ENCODE data around the gene GPNMB. TPM values are rescaled to one million over a fixed set of nuclear protein-coding genes. Genes with fewer than 3 reads are reported as not detected.
A peak's percentile ranks its signal among the peaks of the same experiment; 100 is the strongest.

The GPNMB gene
- total and polyA plus RNA-seq, 2 of the 13 experiments (the other 11 are each of a cell fraction or from before 2014, with no cell fraction given): 1.1 to 1.6 TPM

DNA sequence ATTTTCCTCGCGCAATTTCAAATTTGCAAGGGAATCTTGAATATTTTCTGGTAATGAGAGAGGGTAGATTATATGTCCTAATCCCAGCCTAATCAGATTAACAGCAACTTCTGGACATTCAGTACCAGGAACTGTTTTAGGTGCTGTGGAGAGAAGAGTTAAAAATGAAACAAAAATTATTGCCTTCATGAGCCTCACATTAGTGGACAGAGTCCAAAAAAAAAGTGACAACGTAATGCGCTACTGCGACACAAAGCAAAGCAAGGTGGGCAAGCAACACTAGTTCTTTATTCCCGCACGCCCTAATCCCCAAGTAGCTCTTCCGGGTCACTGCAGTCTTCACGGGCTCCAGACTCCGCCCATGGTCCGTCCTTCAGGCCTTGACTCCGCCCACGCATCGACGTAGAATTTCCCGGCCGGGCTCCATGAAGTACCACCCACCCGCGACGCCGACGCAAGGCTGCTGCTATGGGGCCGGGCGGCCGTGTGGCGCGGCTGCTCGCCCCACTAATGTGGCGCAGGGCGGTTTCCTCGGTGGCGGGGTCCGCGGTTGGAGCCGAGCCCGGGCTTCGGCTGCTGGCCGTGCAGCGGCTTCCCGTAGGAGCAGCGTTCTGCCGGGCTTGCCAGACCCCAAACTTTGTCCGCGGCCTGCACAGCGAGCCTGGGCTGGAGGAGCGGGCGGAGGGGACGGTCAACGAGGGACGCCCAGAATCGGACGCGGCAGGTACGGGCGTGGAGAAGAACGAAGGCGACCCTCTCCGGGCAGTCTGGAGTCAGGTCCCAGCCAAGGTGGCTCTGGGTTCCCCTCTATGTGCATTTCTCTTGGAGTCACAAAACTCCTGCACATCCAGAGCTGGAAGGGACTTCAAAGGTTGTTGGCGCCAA is 52.6 kb downstream of the GPNMB start, which contains the start of gene MALSU1 (continued):
- TF ChIP-seq, protein P1, sequence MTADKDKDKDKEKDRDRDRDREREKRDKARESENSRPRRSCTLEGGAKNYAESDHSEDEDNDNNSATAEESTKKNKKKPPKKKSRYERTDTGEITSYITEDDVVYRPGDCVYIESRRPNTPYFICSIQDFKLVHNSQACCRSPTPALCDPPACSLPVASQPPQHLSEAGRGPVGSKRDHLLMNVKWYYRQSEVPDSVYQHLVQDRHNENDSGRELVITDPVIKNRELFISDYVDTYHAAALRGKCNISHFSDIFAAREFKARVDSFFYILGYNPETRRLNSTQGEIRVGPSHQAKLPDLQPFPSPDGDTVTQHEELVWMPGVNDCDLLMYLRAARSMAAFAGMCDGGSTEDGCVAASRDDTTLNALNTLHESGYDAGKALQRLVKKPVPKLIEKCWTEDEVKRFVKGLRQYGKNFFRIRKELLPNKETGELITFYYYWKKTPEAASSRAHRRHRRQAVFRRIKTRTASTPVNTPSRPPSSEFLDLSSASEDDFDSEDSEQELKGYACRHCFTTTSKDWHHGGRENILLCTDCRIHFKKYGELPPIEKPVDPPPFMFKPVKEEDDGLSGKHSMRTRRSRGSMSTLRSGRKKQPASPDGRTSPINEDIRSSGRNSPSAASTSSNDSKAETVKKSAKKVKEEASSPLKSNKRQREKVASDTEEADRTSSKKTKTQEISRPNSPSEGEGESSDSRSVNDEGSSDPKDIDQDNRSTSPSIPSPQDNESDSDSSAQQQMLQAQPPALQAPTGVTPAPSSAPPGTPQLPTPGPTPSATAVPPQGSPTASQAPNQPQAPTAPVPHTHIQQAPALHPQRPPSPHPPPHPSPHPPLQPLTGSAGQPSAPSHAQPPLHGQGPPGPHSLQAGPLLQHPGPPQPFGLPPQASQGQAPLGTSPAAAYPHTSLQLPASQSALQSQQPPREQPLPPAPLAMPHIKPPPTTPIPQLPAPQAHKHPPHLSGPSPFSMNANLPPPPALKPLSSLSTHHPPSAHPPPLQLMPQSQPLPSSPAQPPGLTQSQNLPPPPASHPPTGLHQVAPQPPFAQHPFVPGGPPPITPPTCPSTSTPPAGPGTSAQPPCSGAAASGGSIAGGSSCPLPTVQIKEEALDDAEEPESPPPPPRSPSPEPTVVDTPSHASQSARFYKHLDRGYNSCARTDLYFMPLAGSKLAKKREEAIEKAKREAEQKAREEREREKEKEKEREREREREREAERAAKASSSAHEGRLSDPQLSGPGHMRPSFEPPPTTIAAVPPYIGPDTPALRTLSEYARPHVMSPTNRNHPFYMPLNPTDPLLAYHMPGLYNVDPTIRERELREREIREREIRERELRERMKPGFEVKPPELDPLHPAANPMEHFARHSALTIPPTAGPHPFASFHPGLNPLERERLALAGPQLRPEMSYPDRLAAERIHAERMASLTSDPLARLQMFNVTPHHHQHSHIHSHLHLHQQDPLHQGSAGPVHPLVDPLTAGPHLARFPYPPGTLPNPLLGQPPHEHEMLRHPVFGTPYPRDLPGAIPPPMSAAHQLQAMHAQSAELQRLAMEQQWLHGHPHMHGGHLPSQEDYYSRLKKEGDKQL (CRISPR knock-in tag; IDR thresholded peaks at IDR 0.05; ENCODE audit: low read depth): no peak
- TF ChIP-seq KLF16 (CRISPR knock-in tag; IDR thresholded peaks at IDR 0.05): peak in 1 of 2 experiments; percentile 80; a peak in 1 of 4 replicates
- TF ChIP-seq ZNF781 (CRISPR knock-in tag; IDR thresholded peaks at IDR 0.05; ENCODE audit: borderline replicate concordance, not compliant biosample characterization): peak; percentile 34
- no peak for TF ChIP-seq ZNF354B (CRISPR knock-in tag; IDR thresholded peaks at IDR 0.05)
- TF ChIP-seq, protein P2, sequence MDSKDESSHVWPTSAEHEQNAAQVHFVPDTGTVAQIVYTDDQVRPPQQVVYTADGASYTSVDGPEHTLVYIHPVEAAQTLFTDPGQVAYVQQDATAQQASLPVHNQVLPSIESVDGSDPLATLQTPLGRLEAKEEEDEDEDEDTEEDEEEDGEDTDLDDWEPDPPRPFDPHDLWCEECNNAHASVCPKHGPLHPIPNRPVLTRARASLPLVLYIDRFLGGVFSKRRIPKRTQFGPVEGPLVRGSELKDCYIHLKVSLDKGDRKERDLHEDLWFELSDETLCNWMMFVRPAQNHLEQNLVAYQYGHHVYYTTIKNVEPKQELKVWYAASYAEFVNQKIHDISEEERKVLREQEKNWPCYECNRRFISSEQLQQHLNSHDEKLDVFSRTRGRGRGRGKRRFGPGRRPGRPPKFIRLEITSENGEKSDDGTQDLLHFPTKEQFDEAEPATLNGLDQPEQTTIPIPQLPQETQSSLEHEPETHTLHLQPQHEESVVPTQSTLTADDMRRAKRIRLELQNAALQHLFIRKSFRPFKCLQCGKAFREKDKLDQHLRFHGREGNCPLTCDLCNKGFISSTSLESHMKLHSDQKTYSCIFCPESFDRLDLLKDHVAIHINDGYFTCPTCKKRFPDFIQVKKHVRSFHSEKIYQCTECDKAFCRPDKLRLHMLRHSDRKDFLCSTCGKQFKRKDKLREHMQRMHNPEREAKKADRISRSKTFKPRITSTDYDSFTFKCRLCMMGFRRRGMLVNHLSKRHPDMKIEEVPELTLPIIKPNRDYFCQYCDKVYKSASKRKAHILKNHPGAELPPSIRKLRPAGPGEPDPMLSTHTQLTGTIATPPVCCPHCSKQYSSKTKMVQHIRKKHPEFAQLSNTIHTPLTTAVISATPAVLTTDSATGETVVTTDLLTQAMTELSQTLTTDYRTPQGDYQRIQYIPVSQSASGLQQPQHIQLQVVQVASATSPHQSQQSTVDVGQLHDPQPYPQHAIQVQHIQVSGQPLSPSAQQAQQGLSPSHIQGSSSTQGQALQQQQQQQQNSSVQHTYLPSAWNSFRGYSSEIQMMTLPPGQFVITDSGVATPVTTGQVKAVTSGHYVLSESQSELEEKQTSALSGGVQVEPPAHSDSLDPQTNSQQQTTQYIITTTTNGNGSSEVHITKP (CRISPR knock-in tag; IDR thresholded peaks at IDR 0.05; ENCODE audit: low read depth): no peak
- peak; percentile 79 for TF ChIP-seq MED1 (CRISPR knock-in tag; IDR thresholded peaks at IDR 0.05)
- TF ChIP-seq MIXL1 (CRISPR knock-in tag; IDR thresholded peaks at IDR 0.05): no peak; the same call in 1 of the 2 replicates
- TF ChIP-seq ZNF552 (CRISPR knock-in tag; IDR thresholded peaks at IDR 0.05; ENCODE audit: borderline replicate concordance): peak; percentile 54; the same call in 1 of the 2 replicates
- TF ChIP-seq SATB2 (CRISPR knock-in tag; IDR thresholded peaks at IDR 0.05): no peak
- no peak for TF ChIP-seq NFRKB (IDR thresholded peaks at IDR 0.05)
- TF ChIP-seq, protein P3, sequence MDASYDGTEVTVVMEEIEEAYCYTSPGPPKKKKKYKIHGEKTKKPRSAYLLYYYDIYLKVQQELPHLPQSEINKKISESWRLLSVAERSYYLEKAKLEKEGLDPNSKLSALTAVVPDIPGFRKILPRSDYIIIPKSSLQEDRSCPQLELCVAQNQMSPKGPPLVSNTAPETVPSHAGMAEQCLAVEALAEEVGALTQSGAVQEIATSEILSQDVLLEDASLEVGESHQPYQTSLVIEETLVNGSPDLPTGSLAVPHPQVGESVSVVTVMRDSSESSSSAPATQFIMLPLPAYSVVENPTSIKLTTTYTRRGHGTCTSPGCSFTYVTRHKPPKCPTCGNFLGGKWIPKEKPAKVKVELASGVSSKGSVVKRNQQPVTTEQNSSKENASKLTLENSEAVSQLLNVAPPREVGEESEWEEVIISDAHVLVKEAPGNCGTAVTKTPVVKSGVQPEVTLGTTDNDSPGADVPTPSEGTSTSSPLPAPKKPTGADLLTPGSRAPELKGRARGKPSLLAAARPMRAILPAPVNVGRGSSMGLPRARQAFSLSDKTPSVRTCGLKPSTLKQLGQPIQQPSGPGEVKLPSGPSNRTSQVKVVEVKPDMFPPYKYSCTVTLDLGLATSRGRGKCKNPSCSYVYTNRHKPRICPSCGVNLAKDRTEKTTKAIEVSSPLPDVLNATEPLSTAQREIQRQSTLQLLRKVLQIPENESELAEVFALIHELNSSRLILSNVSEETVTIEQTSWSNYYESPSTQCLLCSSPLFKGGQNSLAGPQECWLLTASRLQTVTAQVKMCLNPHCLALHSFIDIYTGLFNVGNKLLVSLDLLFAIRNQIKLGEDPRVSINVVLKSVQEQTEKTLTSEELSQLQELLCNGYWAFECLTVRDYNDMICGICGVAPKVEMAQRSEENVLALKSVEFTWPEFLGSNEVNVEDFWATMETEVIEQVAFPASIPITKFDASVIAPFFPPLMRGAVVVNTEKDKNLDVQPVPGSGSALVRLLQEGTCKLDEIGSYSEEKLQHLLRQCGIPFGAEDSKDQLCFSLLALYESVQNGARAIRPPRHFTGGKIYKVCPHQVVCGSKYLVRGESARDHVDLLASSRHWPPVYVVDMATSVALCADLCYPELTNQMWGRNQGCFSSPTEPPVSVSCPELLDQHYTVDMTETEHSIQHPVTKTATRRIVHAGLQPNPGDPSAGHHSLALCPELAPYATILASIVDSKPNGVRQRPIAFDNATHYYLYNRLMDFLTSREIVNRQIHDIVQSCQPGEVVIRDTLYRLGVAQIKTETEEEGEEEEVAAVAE (CRISPR knock-in tag; IDR thresholded peaks at IDR 0.05; ENCODE audit: borderline replicate concordance): no peak; the same call in 1 of the 2 replicates
- no peak for TF ChIP-seq TP53 (CRISPR knock-in tag; conservative IDR thresholded peaks at IDR 0.05)
- TF ChIP-seq, protein P4, sequence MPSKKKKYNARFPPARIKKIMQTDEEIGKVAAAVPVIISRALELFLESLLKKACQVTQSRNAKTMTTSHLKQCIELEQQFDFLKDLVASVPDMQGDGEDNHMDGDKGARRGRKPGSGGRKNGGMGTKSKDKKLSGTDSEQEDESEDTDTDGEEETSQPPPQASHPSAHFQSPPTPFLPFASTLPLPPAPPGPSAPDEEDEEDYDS (CRISPR knock-in tag; IDR thresholded peaks at IDR 0.05): peak; percentile 92
- peak; percentile 92 for TF ChIP-seq KAT8 (CRISPR knock-in tag; IDR thresholded peaks at IDR 0.05)
- TF ChIP-seq RXRA (CRISPR knock-in tag; IDR thresholded peaks at IDR 0.05): peak; percentile 74; the same call in 1 of the 2 replicates

Data from HepG2 (cell line).